Measurements from ENCODE around the gene RFTN1. TPM values are rescaled to one million over a fixed set of nuclear protein-coding genes. Genes with fewer than 3 reads are reported as not detected.

Gene RFTN1
- total RNA-seq, 1 experiment from 2014 or later = 2.2 TPM

DNA sequence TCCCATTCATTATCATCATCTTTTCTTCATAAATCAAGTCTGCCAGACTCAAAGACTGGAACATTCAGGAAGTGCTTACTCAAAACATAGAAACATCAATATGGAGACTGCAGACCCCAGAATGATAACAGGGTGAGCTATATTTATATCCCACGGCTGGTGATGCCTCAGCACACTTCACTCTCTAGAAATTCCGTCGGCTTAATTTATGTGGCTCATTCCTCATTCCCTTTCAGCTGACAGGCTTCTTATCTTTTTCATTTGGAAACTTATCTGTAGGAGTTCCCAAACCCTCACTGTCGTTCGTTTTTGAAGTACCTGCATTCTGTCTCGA lies 45.5 kb downstream of the RFTN1 start:
- no peak for DNase-seq
- Histone ChIP-seq H3K9ac (ENCODE audit: extremely low read depth, insufficient read length, low read length) (no peak overlapping the region), H3K27me3 (ENCODE audit: insufficient read depth, low read length) (no peaks in the 10 kb centered on the region), H2BK120ac (ENCODE audit: low read depth, low read length, poor library complexity, severe bottlenecking) (no peak overlapping the region), H3K9me3 (ENCODE audit: control insufficient read depth, low read depth, low read length) (no peaks in the 10 kb centered on the region), H3K79me2 (ENCODE audit: insufficient read depth, low read length) (no peaks in the 10 kb centered on the region), H2AFZ (ENCODE audit: low read length) (no peak overlapping the region), H3K4ac (ENCODE audit: low read depth, low read length) (no peak overlapping the region), H2BK15ac (ENCODE audit: low read depth, low read length) (no peak overlapping the region), H3K56ac (ENCODE audit: insufficient read length, low read depth, low read length) (no peak overlapping the region), H3K79me1 (ENCODE audit: insufficient read depth, low read depth, low read length, poor library complexity, severe bottlenecking) (no peaks in the 10 kb centered on the region), H4K8ac (replicated peaks; ENCODE audit: insufficient read length, low read depth, low read length) (no peak overlapping the region), H3K27ac (ENCODE audit: insufficient read length, low read depth, low read length) (no peak overlapping the region), H3K23ac (ENCODE audit: insufficient read length, low read depth, low read length) (no peak overlapping the region), H3K18ac (ENCODE audit: insufficient read length, low read depth, low read length) (no peak overlapping the region), H4K91ac (ENCODE audit: insufficient read length, low read depth, low read length) (no peak overlapping the region), H3T11ph (ENCODE audit: low read length) (no peak overlapping the region), H3K4me2 (ENCODE audit: insufficient read depth, insufficient read length, low read length) (no peak overlapping the region), H2BK20ac (ENCODE audit: low read depth, low read length, poor library complexity, severe bottlenecking) (no peak overlapping the region), H2BK12ac (ENCODE audit: insufficient read length, low read depth, low read length) (no peak overlapping the region), H4K20me1 (ENCODE audit: control insufficient read depth, insufficient read depth, insufficient read length) (no peaks in the 10 kb centered on the region), H3K4me1 (ENCODE audit: insufficient read depth, low read length) (no peaks in the 10 kb centered on the region), H3K23me2 (ENCODE audit: insufficient read length, low read depth, low read length, poor library complexity, severe bottlenecking) (no peaks in the 10 kb centered on the region), H2BK5ac (ENCODE audit: insufficient read length, low read length) (no peak overlapping the region), H2AK5ac (ENCODE audit: insufficient read length, low read length) (no peak overlapping the region), H3K14ac (ENCODE audit: insufficient read depth, low read length) (no peak overlapping the region), H4K5ac (ENCODE audit: insufficient read length, low read depth, low read length) (no peak overlapping the region)
- H3K27me3 Mint-ChIP-seq (ENCODE audit: low read depth) = peaks cover 17% of the 10 kb centered on the region
- H3K27ac Mint-ChIP-seq = 0 out of 7 replicates have a peak overlapping the region, but pooled peaks of 1 of the 3 experiments have one; percentile 22
- peaks cover 11 to 13% of the 10 kb centered on the region in 2 experiments for H3K4me1 Mint-ChIP-seq
- H3K4me3 Mint-ChIP-seq = no peak overlapping the region
- peaks cover 6 to 8% of the 10 kb centered on the region in 2 experiments; a peak in 1 of 5 replicates for H3K9me3 Mint-ChIP-seq
- TF ChIP-seq, protein P1, sequence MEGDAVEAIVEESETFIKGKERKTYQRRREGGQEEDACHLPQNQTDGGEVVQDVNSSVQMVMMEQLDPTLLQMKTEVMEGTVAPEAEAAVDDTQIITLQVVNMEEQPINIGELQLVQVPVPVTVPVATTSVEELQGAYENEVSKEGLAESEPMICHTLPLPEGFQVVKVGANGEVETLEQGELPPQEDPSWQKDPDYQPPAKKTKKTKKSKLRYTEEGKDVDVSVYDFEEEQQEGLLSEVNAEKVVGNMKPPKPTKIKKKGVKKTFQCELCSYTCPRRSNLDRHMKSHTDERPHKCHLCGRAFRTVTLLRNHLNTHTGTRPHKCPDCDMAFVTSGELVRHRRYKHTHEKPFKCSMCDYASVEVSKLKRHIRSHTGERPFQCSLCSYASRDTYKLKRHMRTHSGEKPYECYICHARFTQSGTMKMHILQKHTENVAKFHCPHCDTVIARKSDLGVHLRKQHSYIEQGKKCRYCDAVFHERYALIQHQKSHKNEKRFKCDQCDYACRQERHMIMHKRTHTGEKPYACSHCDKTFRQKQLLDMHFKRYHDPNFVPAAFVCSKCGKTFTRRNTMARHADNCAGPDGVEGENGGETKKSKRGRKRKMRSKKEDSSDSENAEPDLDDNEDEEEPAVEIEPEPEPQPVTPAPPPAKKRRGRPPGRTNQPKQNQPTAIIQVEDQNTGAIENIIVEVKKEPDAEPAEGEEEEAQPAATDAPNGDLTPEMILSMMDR (conservative IDR thresholded peaks at IDR 0.05) = no peak
- no CpG with 5 or more reads among the region's 6 CpGs for WGBS (ENCODE audit: extremely low coverage, insufficient read length, low lambda C conversion rate)
- H3K36me3 Mint-ChIP-seq (ENCODE audit: insufficient read depth in 1 of 3, low read depth in 3 of 3) = peaks cover 0 to 4% (median 0%) of the 10 kb centered on the region in 3 experiments; a peak in 1 of 7 replicates
